Measurements from ENCODE around the gene TMED3. TPM values are rescaled to one million over a fixed set of nuclear protein-coding genes. Genes with fewer than 3 reads are reported as not detected.
"Not testable (repeated sequence)": the region's sequence is repeated elsewhere in the genome, so short reads cannot be mapped to it uniquely, and the experiment has no call there.

Gene TMED3
- total RNA-seq, 8 experiments from 2014 or later = 39.0 to 176 (median 77.1) TPM

DNA sequence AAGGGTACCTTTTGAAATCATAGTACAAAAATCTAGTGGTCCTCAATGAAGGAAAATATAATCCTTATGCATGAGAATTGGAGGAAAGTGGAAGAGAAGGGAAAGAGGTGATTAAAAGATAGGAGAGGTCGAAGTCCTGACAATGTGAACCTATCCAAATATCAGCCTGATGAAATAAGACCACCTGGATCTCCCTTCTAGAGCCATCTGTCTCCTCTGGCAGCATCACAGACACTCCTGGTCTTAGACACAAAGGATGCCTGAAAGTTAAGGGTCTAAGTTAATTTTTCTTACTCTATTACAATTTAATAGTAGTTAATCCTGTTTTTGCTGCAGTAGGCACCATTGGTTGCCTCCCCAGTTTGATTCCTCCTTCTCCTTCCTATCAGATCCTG is 11.1 kb upstream of the TMED3 start:
- in situ Hi-C loops (cut with MboI; ENCODE audit: low pct_unique_long_range_greater_than_20kb in 2 of 9, low sequenced_read_pairs in 9 of 9, unreplicated experiment in 9 of 9) = no loop called here
- Histone ChIP-seq H3K4me3 (no peak overlapping the region), H3K4me1 (replicated peaks in 1 of 2) (no peaks in the 10 kb centered on the region), H3K27ac (no peak overlapping the region)
- WGBS, 10 experiments = 0 to 60% (median 24%) methylated on average over 1 of the region's 1 CpG; no CpG with 5 or more reads in 2 of the 10 experiments
- no peak for ATAC-seq (replicated peaks in 6 of 8)

DNA sequence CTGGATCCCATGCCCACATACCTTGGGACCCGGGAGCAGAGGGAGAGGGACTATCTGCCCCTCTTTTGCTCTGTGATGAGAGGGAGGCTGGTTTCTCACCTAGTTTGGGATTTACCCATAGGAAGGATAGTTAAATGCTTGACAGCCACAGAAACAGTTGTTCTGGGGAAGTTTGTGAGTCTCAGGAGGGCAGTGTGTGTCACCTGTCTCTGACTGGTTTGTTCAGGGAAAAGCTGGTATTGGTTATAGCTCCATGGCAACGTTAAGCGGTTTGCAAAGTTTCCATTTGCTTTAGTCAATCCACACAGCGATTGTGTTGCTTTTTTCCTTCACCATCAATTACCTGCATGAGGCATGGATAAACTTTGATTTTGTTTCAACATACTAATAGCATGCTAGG is 3.7 kb upstream of the TMED3 start:
- Histone ChIP-seq H3K4me1 (replicated peaks in 1 of 2) (peaks cover 3 to 5% of the 10 kb centered on the region in 2 donors), H3K27ac (no peak overlapping the region), H3K4me3 (no peak overlapping the region)
- in situ Hi-C loops (cut with MboI; ENCODE audit: low pct_unique_long_range_greater_than_20kb in 2 of 9, low sequenced_read_pairs in 9 of 9, unreplicated experiment in 9 of 9) = no loop called here
- ATAC-seq (replicated peaks in 6 of 8) = no peak
- WGBS, 10 experiments = 0 to 73% (median 49%) methylated on average over 1 to 3 of the region's 4 CpGs; no CpG with 5 or more reads in 3 of the 10 experiments

DNA sequence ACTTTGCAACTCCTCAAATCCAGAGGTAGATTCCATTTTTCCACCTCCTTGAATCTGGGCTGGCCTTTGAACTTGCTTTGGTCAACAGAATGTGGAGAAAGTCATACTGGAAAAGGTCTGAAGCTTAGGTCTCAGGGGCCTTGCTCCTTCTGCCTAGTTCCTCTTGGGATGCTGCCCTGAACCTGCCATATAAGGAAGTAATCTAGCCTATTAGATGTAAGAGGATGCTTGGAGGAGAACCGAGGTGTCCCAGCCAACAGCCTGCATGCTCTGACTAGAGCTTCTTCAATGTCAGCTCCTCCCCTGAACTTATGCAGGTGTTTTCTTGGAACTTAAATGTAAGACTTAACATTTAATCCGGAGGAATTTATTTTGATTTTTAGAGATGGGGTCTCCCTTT is 2.0 kb upstream of the TMED3 start:
- Histone ChIP-seq H3K4me3 (no peak overlapping the region), H3K27ac (no peak overlapping the region), H3K4me1 (replicated peaks in 1 of 2) (peaks cover 10 to 11% of the 10 kb centered on the region in 2 donors)
- ATAC-seq (replicated peaks in 6 of 8) = no peak
- in situ Hi-C loops (cut with MboI; ENCODE audit: low pct_unique_long_range_greater_than_20kb in 2 of 9, low sequenced_read_pairs in 9 of 9, unreplicated experiment in 9 of 9) = no loop called here
- 0 to 100% (median 39%) methylated on average over 1 to 2 of the region's 2 CpGs; no CpG with 5 or more reads in 6 of the 10 experiments for WGBS, 10 experiments

DNA sequence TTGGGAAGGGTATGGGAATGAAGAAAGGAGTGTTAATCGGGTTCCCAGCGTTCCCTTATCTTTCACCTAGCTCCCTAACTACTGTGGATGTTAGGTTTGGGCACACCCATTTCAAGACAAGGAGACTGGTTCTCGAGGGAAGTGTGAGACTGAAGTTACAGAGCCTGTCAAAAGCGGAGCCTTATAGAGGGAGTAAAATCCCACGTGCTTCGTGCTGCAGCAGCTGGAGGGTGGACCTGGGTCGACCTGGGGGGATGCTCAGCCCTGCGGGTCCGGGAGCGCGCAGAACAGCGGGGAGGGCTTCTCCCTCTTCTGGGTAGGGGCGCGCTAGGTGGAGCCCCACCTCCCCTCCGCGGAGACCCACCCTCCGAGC is 314 bp upstream of the TMED3 start:
- ATAC-seq (replicated peaks in 6 of 8) = peak; percentile 56 to 84 (median 71)
- Histone ChIP-seq H3K4me3 (peak overlapping the region; percentile 69 to 94 (median 84)), H3K27ac (no peak overlapping the region), H3K4me1 (replicated peaks in 1 of 2) (peaks cover 10 to 11% of the 10 kb centered on the region in 2 donors)
- WGBS, 10 experiments = 0 to 9% (median 0%) methylated on average over 1 to 3 of the region's 17 CpGs; no CpG with 5 or more reads in 5 of the 10 experiments
- in situ Hi-C loops (cut with MboI; ENCODE audit: low pct_unique_long_range_greater_than_20kb in 2 of 9, low sequenced_read_pairs in 9 of 9, unreplicated experiment in 9 of 9) = no loop called here

DNA sequence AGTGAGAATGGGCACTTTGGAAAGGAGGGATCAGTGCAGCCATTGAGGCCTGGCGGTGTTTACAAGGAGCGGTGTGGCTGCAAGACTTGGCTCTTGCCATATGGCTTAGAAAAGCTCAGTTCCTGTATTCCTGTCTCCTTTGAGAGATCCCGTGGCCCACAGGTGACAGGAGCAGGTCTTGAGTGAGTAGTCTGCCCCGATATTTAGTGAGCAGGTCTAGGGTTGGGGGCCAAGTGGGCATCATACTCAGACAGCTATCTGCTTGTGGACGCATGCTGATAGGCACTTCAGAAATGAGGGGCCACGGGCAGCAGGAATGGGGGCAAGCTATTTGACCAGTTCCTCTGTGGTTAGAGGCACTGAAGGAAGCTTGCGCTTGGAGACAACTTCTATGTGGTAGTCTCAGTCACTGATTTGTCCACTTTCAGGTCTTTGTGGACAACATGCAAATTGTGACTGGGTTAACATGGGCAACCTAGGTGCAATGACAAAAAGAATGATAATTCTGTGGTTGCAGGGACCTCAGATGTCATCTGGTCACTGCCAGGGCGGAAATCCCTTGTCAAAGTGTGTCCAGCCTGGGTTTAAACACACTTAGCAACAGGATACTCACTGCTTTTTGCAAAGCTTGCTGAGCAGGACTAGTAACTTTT is 1.1 kb downstream of the TMED3 start:
- Histone ChIP-seq H3K4me1 (replicated peaks in 1 of 2) (peaks cover 10 to 11% of the 10 kb centered on the region in 2 donors), H3K27ac (peak overlapping the region; percentile 78 to 84), H3K4me3 (peak overlapping the region; percentile 69 to 94 (median 84))
- 0 to 100% (median 55%) methylated on average over 1 to 6 of the region's 8 CpGs for WGBS, 10 experiments
- no peak for ATAC-seq (replicated peaks in 6 of 8)
- in situ Hi-C loops (cut with MboI; ENCODE audit: low pct_unique_long_range_greater_than_20kb in 2 of 9, low sequenced_read_pairs in 9 of 9, unreplicated experiment in 9 of 9) = no loop called here

DNA sequence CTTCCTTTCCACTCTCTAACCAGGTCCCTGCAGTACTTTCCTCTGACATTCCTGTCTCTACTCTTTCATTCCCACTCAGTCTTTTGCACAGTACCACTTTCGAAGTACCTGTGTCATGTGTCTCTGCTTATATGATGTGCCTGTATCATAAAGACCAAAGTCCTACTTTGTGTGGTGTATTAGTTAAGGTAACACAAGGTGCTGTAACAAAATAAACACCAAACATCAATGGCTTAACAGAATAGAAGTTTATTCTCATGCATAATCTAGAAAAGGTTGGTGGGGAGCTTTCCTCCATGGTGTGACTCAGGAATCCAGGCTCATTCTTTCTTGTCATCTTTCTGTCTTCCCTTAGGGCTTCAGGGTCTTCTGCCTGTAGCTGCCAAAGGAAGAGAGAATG is 3.3 kb downstream of the TMED3 start:
- Histone ChIP-seq H3K4me1 (replicated peaks in 1 of 2) (peaks cover 10 to 11% of the 10 kb centered on the region in 2 donors), H3K4me3 (no peak overlapping the region), H3K27ac (no peak overlapping the region)
- in situ Hi-C loops (cut with MboI; ENCODE audit: low pct_unique_long_range_greater_than_20kb in 2 of 9, low sequenced_read_pairs in 9 of 9, unreplicated experiment in 9 of 9) = no loop called here
- ATAC-seq (replicated peaks in 6 of 8) = no peak
- WGBS, 10 experiments = 91 to 100% (median 100%) methylated on average over 1 of the region's 1 CpG; no CpG with 5 or more reads in 4 of the 10 experiments

DNA sequence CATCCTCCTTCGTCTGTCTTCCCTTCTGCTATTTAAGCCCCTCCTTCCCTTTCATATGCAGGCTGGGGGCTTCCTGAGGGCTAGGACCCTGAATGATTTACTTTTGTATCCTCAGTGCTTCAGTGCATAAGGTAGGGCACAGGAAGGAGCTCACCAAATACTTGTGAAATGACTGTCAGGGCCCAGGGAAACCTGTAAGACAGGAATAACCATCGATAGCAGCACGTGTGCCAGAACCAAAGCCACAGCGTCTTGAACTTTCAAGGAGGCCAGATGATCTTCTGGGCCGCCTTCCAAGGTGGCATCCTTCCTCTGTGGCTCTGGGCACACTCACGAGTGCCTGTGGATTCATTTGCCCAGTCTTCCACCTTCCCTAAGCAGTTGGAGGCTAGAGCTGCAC is 3.9 kb downstream of the TMED3 start:
- peaks cover 10 to 11% of the 10 kb centered on the region in 2 donors for H3K4me1 ChIP-seq (replicated peaks in 1 of 2)
- H3K4me3 ChIP-seq = no peak overlapping the region
- 55 to 100% (median 89%) methylated on average over 1 to 5 of the region's 6 CpGs; no CpG with 5 or more reads in 3 of the 10 experiments for WGBS, 10 experiments
- no peak overlapping the region for H3K27ac ChIP-seq
- in situ Hi-C loops (cut with MboI; ENCODE audit: low pct_unique_long_range_greater_than_20kb in 2 of 9, low sequenced_read_pairs in 9 of 9, unreplicated experiment in 9 of 9) = no loop called here
- ATAC-seq (replicated peaks in 6 of 8) = no peak

DNA sequence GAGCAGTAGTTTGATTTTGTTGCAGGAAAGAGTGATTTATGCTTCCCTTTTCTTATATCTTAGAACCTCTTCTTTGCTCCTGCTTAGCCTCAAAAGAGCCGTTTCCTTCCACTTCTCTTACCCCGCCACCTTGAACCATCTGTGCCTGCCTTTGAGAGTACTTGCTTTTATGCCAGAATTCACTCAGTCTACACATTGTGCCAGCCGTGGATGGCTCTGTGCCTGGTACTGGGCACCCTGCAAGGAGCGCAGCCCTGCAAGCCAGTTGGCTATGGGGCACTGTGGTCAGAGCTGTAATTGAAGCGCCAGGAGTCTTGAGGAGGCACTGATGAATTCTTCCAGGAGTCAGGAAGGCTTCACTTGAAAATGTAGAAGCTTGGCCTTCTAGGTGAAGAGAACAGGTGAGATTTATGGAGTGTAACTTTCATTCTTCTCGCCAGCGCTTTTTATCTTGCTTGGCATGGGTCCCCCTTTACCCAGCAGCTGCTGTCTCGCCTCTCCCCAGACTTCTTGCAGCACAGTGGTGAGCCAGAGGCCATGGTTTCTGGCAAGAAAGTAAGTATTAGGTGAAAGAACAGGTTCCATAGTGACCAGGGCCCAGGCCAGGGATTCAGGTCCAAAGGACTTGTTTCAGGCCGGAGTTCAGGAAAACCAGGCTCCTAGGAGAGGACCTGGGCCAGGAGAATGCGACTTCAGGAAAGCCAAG is 4.9 kb downstream of the TMED3 start:
- H3K4me1 ChIP-seq (replicated peaks in 1 of 2) = peaks cover 10 to 11% of the 10 kb centered on the region in 2 donors
- WGBS, 10 experiments = 73 to 100% (median 93%) methylated on average over 1 to 10 of the region's 10 CpGs; no CpG with 5 or more reads in 2 of the 10 experiments
- no peak overlapping the region for H3K27ac ChIP-seq
- in situ Hi-C loops (cut with MboI; ENCODE audit: low pct_unique_long_range_greater_than_20kb in 2 of 9, low sequenced_read_pairs in 9 of 9, unreplicated experiment in 9 of 9) = no loop called here
- no peak overlapping the region for H3K4me3 ChIP-seq
- no peak for ATAC-seq (replicated peaks in 6 of 8)

DNA sequence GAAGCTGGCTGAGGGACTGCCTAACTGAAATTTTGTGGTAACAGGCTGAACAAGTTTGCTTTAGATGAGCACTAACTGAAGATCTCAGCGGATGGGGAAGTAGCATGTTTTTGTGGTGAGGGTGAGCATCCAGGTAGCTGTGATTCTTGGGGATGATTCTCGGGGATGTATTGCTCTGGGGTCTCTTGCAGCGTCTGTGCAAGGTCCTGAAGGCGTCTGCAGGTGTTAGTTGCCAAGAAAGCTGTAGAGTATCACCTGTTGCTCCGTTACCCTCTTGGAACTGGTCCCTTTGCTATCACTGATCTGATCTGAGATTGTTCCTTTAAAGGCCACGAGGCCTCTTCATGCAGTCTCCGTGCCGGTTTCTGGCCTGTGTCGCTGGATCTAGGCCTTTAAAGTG is 6.0 kb downstream of the TMED3 start:
- in situ Hi-C loops (cut with MboI; ENCODE audit: low pct_unique_long_range_greater_than_20kb in 2 of 9, low sequenced_read_pairs in 9 of 9, unreplicated experiment in 9 of 9) = no loop called here
- ATAC-seq (replicated peaks in 6 of 8) = no peak

DNA sequence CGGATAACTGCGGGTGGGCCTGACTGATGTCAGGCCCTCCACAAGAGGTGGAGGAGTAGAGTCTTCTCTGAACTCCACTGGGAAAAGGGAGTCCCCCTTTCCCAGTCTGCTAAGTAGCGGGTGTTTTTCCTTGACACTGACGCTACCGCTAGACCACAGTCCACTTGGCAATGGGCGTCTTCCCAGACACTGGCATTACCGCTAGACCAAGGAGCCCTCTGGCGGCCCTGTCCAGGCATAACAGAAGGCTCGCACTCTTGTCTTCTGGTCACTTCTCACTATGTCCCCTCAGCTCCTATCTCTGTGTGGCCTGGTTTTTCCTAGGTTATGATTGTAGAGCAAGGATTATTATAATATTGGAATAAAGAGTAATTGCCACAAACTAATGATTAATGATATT is 9.1 kb downstream of the TMED3 start:
- H3K4me3 ChIP-seq; H3K4me1 ChIP-seq (replicated peaks in 1 of 2); H3K27ac ChIP-seq; in situ Hi-C loops (cut with MboI; ENCODE audit: low pct_unique_long_range_greater_than_20kb in 2 of 9, low sequenced_read_pairs in 9 of 9, unreplicated experiment in 9 of 9); ATAC-seq (replicated peaks in 6 of 8): not testable (repeated sequence)
- 59 to 100% (median 100%) methylated on average over 1 to 3 of the region's 9 CpGs; no CpG with 5 or more reads in 6 of the 10 experiments for WGBS, 10 experiments

More for the DNA sequence above, 6.0 kb downstream of the TMED3 start:
- no peak overlapping the region for H3K27ac ChIP-seq
- no peak overlapping the region for H3K4me3 ChIP-seq
- 80 to 100% (median 94%) methylated on average over 1 to 6 of the region's 9 CpGs; no CpG with 5 or more reads in 4 of the 10 experiments for WGBS, 10 experiments
- H3K4me1 ChIP-seq (replicated peaks in 1 of 2) = peaks cover 10% of the 10 kb centered on the region in 2 donors

DNA sequence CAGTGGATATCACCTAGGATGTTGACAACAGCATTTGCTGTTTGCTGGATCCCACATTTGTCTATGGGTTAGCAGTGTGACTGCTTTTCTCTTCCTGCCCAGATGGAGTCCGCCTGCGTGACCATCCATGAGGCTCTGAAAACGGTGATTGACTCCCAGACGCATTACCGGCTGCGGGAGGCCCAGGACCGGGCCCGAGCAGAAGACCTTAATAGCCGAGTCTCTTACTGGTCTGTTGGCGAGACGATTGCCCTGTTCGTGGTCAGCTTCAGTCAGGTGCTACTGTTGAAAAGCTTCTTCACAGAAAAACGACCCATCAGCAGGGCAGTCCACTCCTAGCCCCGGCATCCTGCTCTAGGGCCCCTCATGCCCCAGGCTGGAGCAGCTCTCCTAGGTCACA is 11.0 kb downstream of the TMED3 start:
- in situ Hi-C loops (cut with MboI; ENCODE audit: low pct_unique_long_range_greater_than_20kb in 2 of 9, low sequenced_read_pairs in 9 of 9, unreplicated experiment in 9 of 9) = no loop called here
- 80 to 91% (median 88%) methylated on average over 2 to 14 of the region's 14 CpGs; no CpG with 5 or more reads in 4 of the 10 experiments for WGBS, 10 experiments
- Histone ChIP-seq H3K4me1 (replicated peaks in 1 of 2) (no peaks in the 10 kb centered on the region), H3K4me3 (no peak overlapping the region), H3K27ac (no peak overlapping the region)
- ATAC-seq (replicated peaks in 6 of 8) = no peak

DNA sequence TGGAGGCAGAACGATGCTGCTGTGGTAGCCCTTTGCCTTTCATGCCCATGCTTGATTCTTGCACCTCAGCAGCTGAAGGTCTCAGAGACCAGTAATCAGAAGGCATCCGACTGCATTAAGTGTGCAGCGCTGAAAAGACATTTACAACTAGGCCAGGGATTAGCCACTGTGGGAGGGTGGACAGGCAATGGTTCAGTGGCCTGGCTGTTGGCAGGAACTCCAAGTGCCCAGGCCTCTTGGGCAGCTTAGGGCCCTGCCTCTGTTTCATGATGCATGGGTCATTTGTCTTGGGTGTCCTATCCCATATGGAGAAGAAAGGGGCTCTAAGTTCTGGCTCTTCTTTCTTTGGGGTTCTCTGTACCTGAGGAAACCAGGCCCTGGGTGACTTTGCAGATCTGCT is 11.4 kb downstream of the TMED3 start:
- WGBS, 10 experiments = 80 to 100% (median 100%) methylated on average over 1 to 3 of the region's 3 CpGs; no CpG with 5 or more reads in 5 of the 10 experiments
- in situ Hi-C loops (cut with MboI; ENCODE audit: low pct_unique_long_range_greater_than_20kb in 2 of 9, low sequenced_read_pairs in 9 of 9, unreplicated experiment in 9 of 9) = no loop called here
- no peak overlapping the region for H3K4me3 ChIP-seq
- H3K4me1 ChIP-seq (replicated peaks in 1 of 2) = no peaks in the 10 kb centered on the region
- ATAC-seq (replicated peaks in 6 of 8) = no peak
- no peak overlapping the region for H3K27ac ChIP-seq

DNA sequence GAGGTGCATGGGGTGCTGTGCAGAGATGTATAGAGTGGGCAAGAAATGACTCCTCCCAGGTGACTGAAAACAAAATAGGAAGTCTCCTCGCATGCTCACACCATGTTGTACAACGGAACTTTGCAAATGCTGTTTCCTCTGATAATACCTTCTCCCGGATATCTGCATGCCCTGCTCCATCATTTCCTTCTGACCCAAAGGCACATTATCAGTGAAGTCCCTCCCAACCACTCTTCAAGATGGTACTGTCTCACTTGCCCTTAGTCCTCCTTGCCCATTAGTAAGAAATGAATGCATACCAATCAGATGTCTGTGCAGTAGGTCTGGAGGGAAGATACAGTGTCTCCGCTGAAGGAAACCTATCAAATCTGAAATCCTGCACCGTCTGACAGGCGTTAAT is 12.0 kb downstream of the TMED3 start:
- 90 to 100% (median 97%) methylated on average over 2 to 5 of the region's 6 CpGs; no CpG with 5 or more reads in 1 of the 10 experiments for WGBS, 10 experiments
- Histone ChIP-seq H3K27ac (no peak overlapping the region), H3K4me3 (no peak overlapping the region), H3K4me1 (replicated peaks in 1 of 2) (no peaks in the 10 kb centered on the region)
- in situ Hi-C loops (cut with MboI; ENCODE audit: low pct_unique_long_range_greater_than_20kb in 2 of 9, low sequenced_read_pairs in 9 of 9, unreplicated experiment in 9 of 9) = no loop called here
- ATAC-seq (replicated peaks in 6 of 8) = no peak

Data from motor neuron (in vitro differentiated cells).